GM23248 (cell line): ENCODE measurements around the gene IGF2BP3.

Experiments used
- EZH2 ChIP-seq: fragments of 200-600 bp; sonication (generic); IDR thresholded peaks from 2 replicates; pipeline ENCODE4 v1.6.1; 2018; ENCODE audit warnings: antibody characterized with exemption, mild to moderate bottlenecking; ENCODE audit not compliant: insufficient read depth, poor library complexity, severe bottlenecking
- EZH2phosphoT487 ChIP-seq: fragments of 200-600 bp; sonication (generic); IDR thresholded peaks from 2 replicates; pipeline ENCODE4 v1.6.1; 2018; ENCODE audit warnings: antibody characterized with exemption, moderate library complexity, mild to moderate bottlenecking, low read depth; ENCODE audit not compliant: insufficient read depth

DNA sequence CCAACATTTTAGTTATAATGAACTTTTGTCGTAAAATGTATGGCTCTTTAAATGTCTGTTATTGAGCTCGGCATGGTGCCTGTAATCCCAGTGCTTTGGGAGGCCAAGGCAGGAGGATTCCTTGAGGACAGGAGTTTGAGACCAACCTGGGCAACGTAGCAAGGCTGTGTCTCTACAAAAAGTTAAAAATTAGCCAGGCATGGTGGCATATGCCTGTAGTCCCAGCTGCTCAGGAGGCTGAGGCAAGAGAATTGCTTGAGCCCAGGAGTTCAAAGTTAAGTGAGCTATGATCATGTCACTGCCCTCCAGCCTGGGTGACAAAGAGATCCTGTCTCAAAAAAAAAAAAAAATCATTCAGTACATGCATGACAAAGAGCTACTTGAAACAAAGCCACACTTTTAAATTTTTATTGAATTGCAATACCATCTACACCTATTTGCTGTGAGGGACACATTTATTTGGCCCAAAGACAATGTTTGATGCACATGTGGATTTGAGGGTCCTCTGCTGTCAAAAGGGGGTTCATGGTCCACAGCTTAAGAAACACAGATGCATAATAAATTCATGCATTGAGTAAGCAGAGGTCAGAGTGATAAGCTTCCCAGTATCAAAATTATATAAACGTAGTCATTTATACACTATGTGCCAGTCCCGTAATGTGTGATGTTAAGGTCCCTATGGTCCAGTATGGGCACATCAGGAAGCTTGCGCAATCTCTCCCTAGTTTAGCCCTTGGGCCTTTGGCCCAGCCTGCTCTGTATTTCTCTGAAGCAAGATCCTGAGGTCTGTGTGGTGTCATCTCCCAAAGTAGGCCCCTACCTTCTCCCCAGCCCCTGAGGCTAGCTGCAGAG, 175.5 kb downstream of the IGF2BP3 start:
- no peak for TF ChIP-seq EZH2
- TF ChIP-seq EZH2phosphoT487 = no peak
